Kidney (tissue), 14 donors: ENCODE results near the gene CDKL4. TPM values are rescaled to one million over a fixed set of nuclear protein-coding genes. Genes with fewer than 3 reads are reported as not detected.
A peak's percentile ranks its signal among the peaks of the same experiment; 100 is the strongest.

Experiments used
- DNase-seq, 5 donors: peaks; one replicate each; pipeline ENCODE4 v3.0.0-alpha.2; 2013 to 2020
- FAIRE-seq: peaks from 2 replicates; lab custom pipeline; 2012; peaks lifted over from hg19 to GRCh38; lab: Jason Lieb, UNC
- H3K27ac ChIP-seq, 2 donors: one replicate each; pipeline ENCODE4 v1.7.0; 2013; ENCODE audit warnings: low read depth in 2 of 2, low read length in 2 of 2, inconsistent platforms in 1 of 2
- H3K27me3 ChIP-seq: one replicate; pipeline ENCODE4 v1.7.1; 2013; ENCODE audit warnings: low read length, inconsistent platforms; ENCODE audit not compliant: control insufficient read depth, insufficient read depth
- H3K36me3 ChIP-seq, 3 donors: one replicate each; pipeline versions ENCODE4 v1.7.0 to v1.7.1; 2013; ENCODE audit warnings: low read length in 3 of 3, control low read depth in 1 of 3, inconsistent platforms in 1 of 3; ENCODE audit not compliant: insufficient read depth in 3 of 3, control insufficient read depth in 2 of 3
- H3K4me1 ChIP-seq, 3 donors: one replicate each; pipeline versions ENCODE4 v1.7.0 to v1.7.1; 2013; ENCODE audit warnings: low read length in 3 of 3, inconsistent platforms in 1 of 3, low read depth in 1 of 3; ENCODE audit not compliant: control insufficient read depth in 2 of 3, insufficient read depth in 2 of 3
- H3K4me3 ChIP-seq, 3 donors: one replicate each; pipeline versions ENCODE4 v1.7.0 to v1.8.1; 2013; ENCODE audit warnings: low read length in 3 of 3, control low read depth in 1 of 3, inconsistent platforms in 1 of 3
- H3K9ac ChIP-seq, 3 donors: one replicate each; pipeline versions ENCODE4 v1.7.0 to v1.7.1; 2013; ENCODE audit warnings: low read length in 3 of 3, control low read depth in 1 of 3, inconsistent platforms in 1 of 3
- H3K9me3 ChIP-seq, 3 donors: one replicate each; pipeline versions ENCODE4 v1.7.0 to v1.7.1; 2013; ENCODE audit warnings: low read length in 3 of 3, control low read depth in 1 of 3, inconsistent platforms in 1 of 3; ENCODE audit not compliant: control insufficient read depth in 2 of 3, insufficient read depth in 1 of 3
- CTCF ChIP-seq: IDR thresholded peaks from 3 replicates; pipeline ENCODE4 v1.5.1; 2012; ENCODE audit warnings: mild to moderate bottlenecking, moderate library complexity, borderline replicate concordance; ENCODE audit not compliant: insufficient read depth; ENCODE audit errors: extremely low read depth
- intact Hi-C: fragments of 100-400 bp; cut with DNase I; formaldehyde crosslinking; loops from one replicate; pipeline ENCODE4 v1.11.1; 2022
- polyA plus RNA-seq: library from polyadenylated mRNA; stranded (reverse); fragments of 350-450 nt; fragmentation: Illumina TruSeq; extraction: RNeasy Lipid Tissue Mini Kit (QIAGEN cat#74804); gene quantifications from one replicate; pipeline ENCODE4 v1.2.3, GENCODE V29; 2014; ENCODE audit warnings: low read depth, low replicate concordance; ENCODE audit not compliant: insufficient read depth
- total RNA-seq: library from RNA; stranded (reverse); fragmentation: NEBNext Ultra II Directional; extraction: Animal tissue kit (Norgen Biotek cat#: 25700); gene quantifications from one replicate; pipeline ENCODE4 v1.2.1, GENCODE V29; 2021
- donor health status: control.
- donor health status: control.
- donor health status: control.
- donor health status: control.
- donor health status: control.
- donor health status: DM: yes; HTN: yes; CAD: no.
- donor health status: Normal renal cell carcinoma (clear cell type).

The CDKL4 gene
- total and polyA plus RNA-seq, 2 donors from 2014 or later, result 1.2 TPM; not detected in 1

GRCh38 chr2:39283561-39283960, 39.8 kb upstream of the CDKL4 start:
- Histone ChIP-seq H3K9ac (no peak overlapping the region), H3K36me3 (peaks cover 4 to 29% (median 14%) of the 10 kb centered on the region in 3 donors), H3K27ac (no peak overlapping the region), H3K9me3 (no peaks in the 10 kb centered on the region), H3K27me3 (no peaks in the 10 kb centered on the region), H3K4me1 (no peaks in the 10 kb centered on the region), H3K4me3 (no peak overlapping the region)
- no peak for TF ChIP-seq CTCF
- FAIRE-seq (no peak), DNase-seq (no peak)
- intact Hi-C loops, result no loop called here

- Histone ChIP-seq H3K36me3 (peaks cover 13 to 31% (median 17%) of the 10 kb centered on the region in 3 donors), H3K9ac (no peak overlapping the region), H3K9me3 (no peaks in the 10 kb centered on the region), H3K27ac (no peak overlapping the region), H3K4me1 (no peaks in the 10 kb centered on the region), H3K27me3 (no peaks in the 10 kb centered on the region), H3K4me3 (no peak overlapping the region)
- DNase-seq (no peak), FAIRE-seq (no peak)
- intact Hi-C loops, result no loop called here
- TF ChIP-seq CTCF, result no peak
Observed at GRCh38 chr2:39281391-39281790, 37.6 kb upstream of the CDKL4 start.

- DNase-seq (no peak), FAIRE-seq (no peak)
- H3K36me3 ChIP-seq, result peaks cover 14 to 36% (median 16%) of the 10 kb centered on the region in 3 donors
- no peaks in the 10 kb centered on the region for H3K4me1 ChIP-seq
- no peak overlapping the region for H3K9ac ChIP-seq
- no peak for TF ChIP-seq CTCF
- intact Hi-C loops, result no loop called here
- no peak overlapping the region for H3K27ac ChIP-seq
- no peak overlapping the region for H3K4me3 ChIP-seq
- no peaks in the 10 kb centered on the region for H3K27me3 ChIP-seq
- no peaks in the 10 kb centered on the region for H3K9me3 ChIP-seq
Observed at GRCh38 chr2:39275016-39275415, 31.2 kb upstream of the CDKL4 start.

GRCh38 chr2:39269941-39270340, 26.2 kb upstream of the CDKL4 start:
- no peak overlapping the region for H3K9ac ChIP-seq
- no peak overlapping the region for H3K27ac ChIP-seq
- H3K4me1 ChIP-seq, result no peaks in the 10 kb centered on the region
- TF ChIP-seq CTCF, result no peak
- intact Hi-C loops, result no loop called here
- H3K27me3 ChIP-seq, result no peaks in the 10 kb centered on the region
- no peak for FAIRE-seq
- H3K4me3 ChIP-seq, result no peak overlapping the region
- no peaks in the 10 kb centered on the region for H3K9me3 ChIP-seq
- H3K36me3 ChIP-seq, result peaks cover 0 to 21% (median 4%) of the 10 kb centered on the region in 3 donors
- DNase-seq, result peak in 1 of 5 donors; percentile 13
